ENCODE measurements around the gene TFB1M. TPM values are rescaled to one million over a fixed set of nuclear protein-coding genes. Genes with fewer than 3 reads are reported as not detected.
"Not testable (repeated sequence)": the region's sequence is repeated elsewhere in the genome, so short reads cannot be mapped to it uniquely, and the experiment has no call there.

TFB1M gene
- total RNA-seq, 1 donor from 2014 or later, result 24.1 TPM

DNA sequence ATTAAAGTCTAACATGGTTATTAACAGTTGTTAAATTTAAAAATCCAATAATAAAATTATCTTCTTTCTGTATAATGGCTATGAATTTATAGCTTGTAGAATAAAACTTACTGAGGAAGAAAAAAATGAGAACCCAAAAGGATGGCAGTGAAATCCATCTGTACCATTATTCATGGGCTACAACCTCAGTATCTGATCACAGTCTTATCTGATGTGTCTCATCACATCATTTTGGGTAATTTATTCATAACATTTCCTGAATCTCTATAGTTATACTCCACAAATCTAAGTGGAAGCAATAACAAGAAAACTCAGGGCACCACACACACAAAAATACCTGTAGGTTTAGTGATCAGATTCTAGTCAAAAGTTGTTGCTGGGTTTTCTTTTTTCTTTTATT, 43.1 kb downstream of the TFB1M start:
- Histone ChIP-seq H3K9me3 (ENCODE audit: low read depth) (no peaks in the 10 kb centered on the region), H3K79me2 (ENCODE audit: low read depth) (no peaks in the 10 kb centered on the region), H2AFZ (replicated peaks) (no peak overlapping the region), H3K9ac (no peak overlapping the region), H3F3A (ENCODE audit: low read depth) (peaks cover 14% of the 10 kb centered on the region), H4K20me1 (ENCODE audit: low read depth) (peaks cover 7% of the 10 kb centered on the region), H3K4me1 (peaks cover 36% of the 10 kb centered on the region), H3K27ac (no peak overlapping the region), H3K4me2 (no peak overlapping the region), H3K27me3 (no peaks in the 10 kb centered on the region), H3K4me3 (no peak overlapping the region), H3K36me3 (no peaks in the 10 kb centered on the region)
- H3K36me3 Mint-ChIP-seq, result peaks cover 16% of the 10 kb centered on the region
- H3K4me3 Mint-ChIP-seq, result no peak overlapping the region
- TF ChIP-seq CTCF (IDR thresholded peaks at IDR 0.05) (no peak), EZH2 (IDR thresholded peaks at IDR 0.05) (no peak), EZH2phosphoT487 (IDR thresholded peaks at IDR 0.05) (no peak)
- peaks cover 3% of the 10 kb centered on the region for H3K27me3 Mint-ChIP-seq (ENCODE audit: insufficient read depth, low read depth)
- no peak for DNase-seq (ENCODE audit: low spot score)
- H3K9me3 Mint-ChIP-seq, result no peaks in the 10 kb centered on the region
- H3K27ac Mint-ChIP-seq, result no peak overlapping the region
- peaks cover 57% of the 10 kb centered on the region for H3K4me1 Mint-ChIP-seq

DNA sequence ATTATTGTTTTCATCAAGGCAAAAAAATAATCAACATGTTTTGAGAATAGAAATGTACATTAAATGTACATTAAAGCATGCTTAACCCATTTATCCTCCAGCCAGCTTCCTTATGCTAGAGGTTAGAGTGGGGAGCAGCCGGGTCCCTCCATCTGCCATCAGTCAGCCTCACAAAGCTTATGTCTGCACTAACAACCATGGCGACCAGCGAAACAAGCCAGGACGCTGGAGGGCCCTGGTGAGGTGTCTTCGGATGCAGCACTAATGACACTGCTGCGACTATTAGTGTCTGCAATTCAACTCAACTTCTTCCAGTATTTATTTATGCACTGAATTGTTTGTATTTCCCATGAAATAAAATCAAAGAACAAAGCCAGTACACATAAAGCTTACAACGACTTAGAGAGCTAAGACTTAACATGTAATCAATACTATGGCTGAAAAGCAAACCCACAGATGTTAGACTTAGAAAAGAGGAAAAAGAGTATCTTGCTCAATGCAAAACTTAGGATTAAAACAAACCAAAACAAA, 43.7 kb downstream of the TFB1M start:
- H3K4me3 Mint-ChIP-seq, result no peak overlapping the region
- no peaks in the 10 kb centered on the region for H3K79me2 ChIP-seq (ENCODE audit: low read depth)
- no peaks in the 10 kb centered on the region for H3K36me3 ChIP-seq
- H2AFZ ChIP-seq (replicated peaks), result no peak overlapping the region
- H3K27ac ChIP-seq, result no peak overlapping the region
- H3K4me1 ChIP-seq, result peaks cover 36% of the 10 kb centered on the region
- H3K36me3 Mint-ChIP-seq, result peaks cover 17% of the 10 kb centered on the region
- no peaks in the 10 kb centered on the region for H3K27me3 ChIP-seq
- TF ChIP-seq EZH2phosphoT487 (IDR thresholded peaks at IDR 0.05) (no peak), EZH2 (IDR thresholded peaks at IDR 0.05) (no peak), CTCF (IDR thresholded peaks at IDR 0.05) (no peak)
- H3F3A ChIP-seq (ENCODE audit: low read depth), result peaks cover 14% of the 10 kb centered on the region
- H3K4me1 Mint-ChIP-seq, result peaks cover 52% of the 10 kb centered on the region
- H3K4me2 ChIP-seq, result no peak overlapping the region
- H3K9me3 ChIP-seq (ENCODE audit: low read depth), result no peaks in the 10 kb centered on the region
- no peaks in the 10 kb centered on the region for H3K9me3 Mint-ChIP-seq
- no peak overlapping the region for H3K9ac ChIP-seq
- peaks cover 3% of the 10 kb centered on the region for H3K27me3 Mint-ChIP-seq (ENCODE audit: insufficient read depth, low read depth)
- no peak overlapping the region for H3K27ac Mint-ChIP-seq
- DNase-seq (ENCODE audit: low spot score), result peak; percentile 35
- H3K4me3 ChIP-seq, result no peak overlapping the region
- peaks cover 7% of the 10 kb centered on the region for H4K20me1 ChIP-seq (ENCODE audit: low read depth)

GRCh38 chr6:155269765-155270164, 44.5 kb downstream of the TFB1M start:
- H3K79me2 ChIP-seq (ENCODE audit: low read depth), result no peaks in the 10 kb centered on the region
- no peak for TF ChIP-seq EZH2 (IDR thresholded peaks at IDR 0.05)
- H3K36me3 ChIP-seq, result no peaks in the 10 kb centered on the region
- no peak overlapping the region for H3K9ac ChIP-seq
- peaks cover 7% of the 10 kb centered on the region for H4K20me1 ChIP-seq (ENCODE audit: low read depth)
- H3K4me2 ChIP-seq, result no peak overlapping the region
- H3K27ac ChIP-seq, result no peak overlapping the region
- no peaks in the 10 kb centered on the region for H3K9me3 Mint-ChIP-seq
- H3K4me3 ChIP-seq, result no peak overlapping the region
- H3K4me1 Mint-ChIP-seq, result peaks cover 47% of the 10 kb centered on the region
- H3K27me3 ChIP-seq, result no peaks in the 10 kb centered on the region
- no peak overlapping the region for H3K4me3 Mint-ChIP-seq
- peaks cover 13% of the 10 kb centered on the region for H3K36me3 Mint-ChIP-seq
- no peak overlapping the region for H2AFZ ChIP-seq (replicated peaks)
- peaks cover 3% of the 10 kb centered on the region for H3K27me3 Mint-ChIP-seq (ENCODE audit: insufficient read depth, low read depth)
- peaks cover 36% of the 10 kb centered on the region for H3K4me1 ChIP-seq
- peak overlapping the region; percentile 39 for H3K27ac Mint-ChIP-seq
- no peaks in the 10 kb centered on the region for H3K9me3 ChIP-seq (ENCODE audit: low read depth)
- H3F3A ChIP-seq (ENCODE audit: low read depth), result peaks cover 14% of the 10 kb centered on the region
- DNase-seq (ENCODE audit: low spot score), result no peak

DNA sequence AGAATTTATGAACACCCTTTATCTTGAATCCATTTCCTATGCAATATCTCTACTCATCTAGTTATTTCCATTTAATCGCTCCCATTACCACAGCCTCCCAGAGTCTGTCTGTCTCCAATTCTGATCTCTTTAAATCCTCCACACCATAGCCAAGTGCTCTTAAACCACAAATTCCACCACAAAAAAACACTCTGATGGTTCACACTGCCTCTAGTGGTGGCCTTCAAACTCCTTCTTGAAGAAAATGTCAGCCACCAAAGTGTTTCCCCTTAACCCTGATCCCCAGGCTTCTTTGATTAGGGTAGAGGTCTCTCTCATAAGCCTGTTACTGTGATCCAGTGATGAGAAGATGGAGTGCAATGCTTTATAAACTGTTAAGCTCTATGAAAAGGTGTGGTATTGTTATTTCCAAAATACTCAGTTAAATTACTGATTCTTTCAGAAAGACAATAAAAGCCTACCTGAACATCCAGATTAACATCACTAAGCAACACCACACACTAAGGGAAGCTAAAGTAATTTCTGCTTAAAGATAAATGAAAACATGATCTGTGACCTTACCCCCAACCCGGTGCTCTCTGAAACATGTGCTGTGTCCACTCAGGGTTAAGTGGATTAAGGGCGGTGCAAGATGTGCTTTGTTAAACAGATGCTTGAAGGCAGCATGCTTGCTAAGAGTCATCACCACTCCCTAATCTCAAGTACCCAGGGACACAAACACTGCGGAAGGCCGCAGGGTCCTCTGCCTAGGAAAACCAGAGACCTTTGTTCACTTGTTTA, 46.0 kb downstream of the TFB1M start:
- H2AFZ ChIP-seq (replicated peaks); H3K4me3 ChIP-seq; H3K9me3 ChIP-seq (ENCODE audit: low read depth); H3K79me2 ChIP-seq (ENCODE audit: low read depth); H3K4me2 ChIP-seq; H3K4me3 Mint-ChIP-seq; H3K36me3 ChIP-seq; H3K9me3 Mint-ChIP-seq; H3K9ac ChIP-seq; H3K27ac Mint-ChIP-seq; H3K27me3 ChIP-seq; H3K27me3 Mint-ChIP-seq (ENCODE audit: insufficient read depth, low read depth); H3K27ac ChIP-seq; H4K20me1 ChIP-seq (ENCODE audit: low read depth): not testable (repeated sequence)
- Mint-ChIP-seq H3K4me1 (peaks cover 42% of the 10 kb centered on the region), H3K36me3 (peaks cover 20% of the 10 kb centered on the region)
- Histone ChIP-seq H3K4me1 (peaks cover 32% of the 10 kb centered on the region), H3F3A (ENCODE audit: low read depth) (peaks cover 14% of the 10 kb centered on the region)
- peak; percentile 50 for DNase-seq (ENCODE audit: low spot score)
- TF ChIP-seq CTCF (IDR thresholded peaks at IDR 0.05), result peak; percentile 62
